NCI-H748 (cell line): ENCODE measurements around the gene FAM227B.
"Not testable (repeated sequence)": the region's sequence is repeated elsewhere in the genome, so short reads cannot be mapped to it uniquely, and the experiment has no call there.

Experiments
- DNase-seq: peaks from one replicate; lab custom pipeline; 2025; ENCODE audit not compliant: unreplicated experiment; lab: John Stamatoyannopoulos, UW

Gene FAM227B

DNA sequence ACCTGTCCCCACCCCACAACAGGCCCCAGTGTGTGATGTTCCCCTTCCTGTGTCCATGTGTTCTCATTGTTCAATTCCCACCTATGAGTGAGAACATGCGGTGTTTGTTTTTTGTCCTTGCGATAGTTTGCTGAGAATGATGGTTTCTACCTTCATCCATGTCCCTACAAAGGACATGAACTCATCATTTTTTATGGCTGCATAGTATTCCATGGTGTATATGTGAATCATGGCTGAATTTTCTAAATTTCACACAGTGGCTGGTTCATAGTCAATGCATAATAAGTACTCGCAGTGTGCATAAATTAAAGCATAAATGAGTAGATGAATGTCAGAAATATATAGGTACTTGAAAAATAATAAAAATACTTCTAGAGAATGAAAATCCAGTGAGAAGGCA lies 8.4 kb downstream of the FAM227B start:
- DNase-seq, result not testable (repeated sequence)

- no peak for DNase-seq
These were observed 10.3 kb downstream of the FAM227B start for GRCh38 chr15:49610157-49610918.

DNA sequence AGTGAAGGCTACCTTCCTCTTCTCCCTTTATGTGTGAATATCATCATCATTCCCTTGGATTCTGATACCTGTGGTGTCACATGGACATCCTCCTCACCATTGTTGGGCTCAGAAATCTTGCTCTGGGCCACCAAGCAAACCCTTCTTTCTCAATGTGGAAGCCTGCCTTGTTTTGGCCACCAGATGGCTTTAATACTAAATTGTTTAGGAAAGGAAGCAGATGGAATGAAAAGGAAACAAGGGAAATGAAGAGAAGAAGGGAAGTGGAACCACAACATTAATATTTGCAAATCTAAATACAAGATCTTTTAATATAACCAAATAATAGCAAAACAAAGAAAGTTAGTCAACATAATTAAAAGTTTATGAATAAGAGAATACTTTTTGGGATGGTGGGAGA lies 14.0 kb downstream of the FAM227B start:
- DNase-seq, result no peak

DNA sequence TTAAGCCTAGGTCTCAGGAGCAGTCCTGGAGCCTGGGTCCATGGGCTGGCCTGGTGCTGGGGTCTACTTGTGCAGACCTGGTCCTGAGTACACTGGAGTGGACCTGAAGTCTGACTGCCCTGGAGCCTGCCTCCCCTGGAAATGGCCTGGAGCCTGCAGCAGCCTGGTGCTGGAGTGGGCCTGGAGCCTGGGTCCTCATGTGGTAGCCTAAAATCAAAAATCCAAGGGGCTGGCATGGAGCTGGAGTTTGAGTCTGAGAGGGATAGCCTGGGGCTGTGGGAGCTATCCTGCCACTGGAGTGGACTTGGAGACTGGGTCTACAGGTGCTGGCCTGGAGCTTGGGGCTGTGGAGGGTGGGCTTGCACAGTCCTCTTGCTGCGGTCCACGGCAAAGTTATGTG lies 15.0 kb downstream of the FAM227B start:
- no peak for DNase-seq

GRCh38 chr15:49604625-49605409 lies 15.8 kb downstream of the FAM227B start:
- no peak for DNase-seq

- peak; percentile 0 for DNase-seq
These were observed 27.7 kb downstream of the FAM227B start for GRCh38 chr15:49592829-49593316.

DNA sequence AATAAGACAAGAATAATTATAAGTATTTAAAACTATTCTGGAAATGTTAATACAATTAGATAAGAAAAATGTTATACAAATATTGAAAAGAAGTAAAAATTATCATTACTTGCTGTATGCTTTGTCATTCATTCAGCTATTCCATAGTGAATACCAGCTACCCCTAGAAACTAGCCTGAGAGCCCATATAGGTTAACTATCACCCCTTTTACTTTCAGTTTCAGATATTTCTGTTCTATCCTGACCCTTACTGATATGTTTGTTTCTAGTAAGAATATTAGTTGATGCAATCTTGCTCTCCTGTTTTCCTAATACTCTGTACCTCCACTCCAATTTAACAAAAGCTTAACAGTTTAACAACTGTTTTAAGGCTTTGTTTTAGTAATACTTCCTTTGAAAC lies 31.6 kb downstream of the FAM227B start:
- DNase-seq, result no peak

DNA sequence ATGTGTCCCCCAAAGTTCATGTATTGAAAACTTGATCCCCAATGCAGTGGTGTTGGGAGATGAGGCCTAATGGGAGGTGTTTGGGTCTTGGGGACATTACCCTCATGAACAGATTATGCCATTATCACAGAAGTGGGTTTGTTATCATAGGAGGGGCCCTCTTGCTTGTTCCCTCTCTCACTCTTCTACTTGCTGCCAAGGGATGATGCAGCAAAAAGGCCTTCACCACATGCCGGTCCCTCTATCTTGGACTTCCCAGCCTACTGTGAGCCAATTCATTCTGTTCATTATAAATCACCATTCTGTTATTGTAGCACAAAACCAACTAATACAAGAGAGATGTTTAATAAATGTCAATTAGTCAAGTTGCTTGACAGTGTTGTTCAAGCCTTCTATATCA lies 47.2 kb downstream of the FAM227B start:
- no peak for DNase-seq

- DNase-seq, result no peak
These were observed 49.9 kb downstream of the FAM227B start for GRCh38 chr15:49570672-49571071.

DNA sequence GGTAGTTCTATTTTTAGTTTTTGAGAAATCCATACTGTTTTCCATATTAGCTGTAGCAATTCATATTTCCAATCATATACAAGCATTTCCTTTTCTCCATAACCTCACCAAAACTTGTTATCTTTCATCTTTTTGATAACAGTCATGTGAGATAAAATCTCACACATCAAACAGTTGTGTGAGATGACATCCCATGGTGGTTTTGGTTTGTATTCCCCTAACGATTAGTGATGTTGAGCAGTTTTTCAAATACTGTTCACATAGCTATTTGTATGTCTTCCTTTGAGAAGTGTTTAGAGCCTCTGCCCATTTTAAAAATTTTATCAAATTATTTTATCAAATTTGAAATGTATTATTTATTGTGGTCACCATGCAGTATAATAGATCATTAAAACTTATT lies 50.4 kb downstream of the FAM227B start:
- DNase-seq, result no peak

GRCh38 chr15:49560045-49560444 lies 60.6 kb downstream of the FAM227B start:
- no peak for DNase-seq

GRCh38 chr15:49558929-49559328 lies 61.7 kb downstream of the FAM227B start:
- DNase-seq, result no peak

DNA sequence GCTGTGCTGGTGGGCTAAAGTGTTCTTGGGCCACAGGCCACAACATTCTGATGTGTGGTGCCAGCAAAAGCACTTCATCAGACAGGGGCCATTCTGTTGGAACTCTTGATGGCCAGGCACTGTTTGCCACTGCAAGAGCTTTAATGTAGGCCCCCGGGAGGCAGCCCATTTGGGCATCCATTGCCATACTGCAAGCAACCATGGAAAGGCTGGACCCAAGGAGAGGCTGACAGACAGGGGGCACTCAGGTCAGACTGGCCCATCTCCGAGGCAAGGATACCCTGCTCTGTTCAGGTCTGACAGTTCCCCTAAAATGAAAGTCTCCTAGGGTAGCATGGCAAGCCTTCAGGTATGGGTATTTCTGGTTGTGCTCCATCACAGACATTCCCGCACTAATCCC lies 64.2 kb downstream of the FAM227B start:
- no peak for DNase-seq

- DNase-seq, result not testable (repeated sequence)
These were observed 70.3 kb downstream of the FAM227B start for GRCh38 chr15:49550342-49550741.

DNA sequence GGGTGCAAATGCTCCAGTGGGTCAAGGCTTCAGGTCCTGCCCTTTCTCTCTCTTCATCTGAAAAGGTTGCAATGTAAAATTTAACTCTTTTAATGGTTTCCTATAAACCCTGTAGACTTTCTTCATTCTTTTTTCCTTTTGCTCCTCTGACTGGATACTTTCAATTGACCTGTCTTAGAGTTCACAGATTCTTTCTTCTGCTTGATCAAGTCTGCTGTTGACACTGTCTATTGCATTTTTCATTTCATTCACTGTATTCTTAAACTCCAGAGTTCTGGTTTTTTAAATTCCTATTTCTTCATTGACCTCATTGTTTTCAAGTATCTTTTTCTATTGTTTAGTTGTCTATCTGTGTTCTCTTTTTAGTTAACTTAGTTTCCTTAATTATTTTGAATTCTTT lies 82.1 kb downstream of the FAM227B start:
- DNase-seq, result no peak

DNA sequence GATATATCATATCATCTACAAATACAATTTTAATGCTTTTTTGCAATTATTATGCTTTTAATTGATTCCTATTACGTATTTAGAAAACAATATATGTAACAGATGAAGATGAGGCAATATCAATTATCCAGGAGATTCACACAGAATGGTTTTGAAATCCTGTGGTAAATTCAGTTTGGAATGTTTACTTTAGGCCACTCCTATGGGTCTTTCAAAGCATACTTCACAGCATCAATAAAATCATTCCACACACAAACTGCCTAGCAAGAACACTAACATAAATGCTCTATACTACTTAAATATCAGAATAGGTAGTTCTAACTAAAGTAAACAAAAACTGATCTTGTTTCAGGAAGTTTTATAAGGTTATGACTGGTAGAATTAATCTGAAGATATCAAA lies 90.5 kb downstream of the FAM227B start:
- DNase-seq, result no peak

GRCh38 chr15:49528289-49528688 lies 92.3 kb downstream of the FAM227B start:
- no peak for DNase-seq

GRCh38 chr15:49521802-49522201 lies 98.8 kb downstream of the FAM227B start:
- no peak for DNase-seq

GRCh38 chr15:49512739-49513138 lies 107.9 kb downstream of the FAM227B start:
- not testable (repeated sequence) for DNase-seq

GRCh38 chr15:49507261-49507660 lies 113.4 kb downstream of the FAM227B start:
- DNase-seq, result no peak

- DNase-seq, result no peak
These were observed 114.3 kb downstream of the FAM227B start for GRCh38 chr15:49506341-49506740.

DNA sequence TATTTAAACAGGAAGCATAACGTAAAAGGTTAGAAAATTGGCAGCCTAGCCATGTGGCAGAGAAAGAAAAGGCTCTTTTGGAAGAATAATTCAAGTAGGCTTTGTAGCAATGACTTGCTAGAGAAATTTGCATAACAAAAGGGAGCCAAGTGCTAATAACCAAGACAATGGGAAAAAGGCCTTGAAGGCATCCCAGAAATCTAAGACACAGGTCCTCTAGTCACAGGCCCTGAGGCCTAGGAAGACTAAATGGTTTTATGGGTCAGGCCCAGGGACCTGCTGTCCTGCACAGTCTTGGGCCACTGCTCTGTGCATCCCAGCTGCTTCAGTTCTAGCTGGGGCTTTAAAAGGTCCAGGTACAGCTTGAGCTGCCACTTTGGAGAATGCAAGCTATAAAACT lies 119.0 kb downstream of the FAM227B start:
- DNase-seq, result no peak
